Activated naive CD8-positive, alpha-beta T cell treated with anti-CD3 and anti-CD28 coated beads for 36 hours (primary cell): ENCODE measurements around the gene ADM5. TPM values are rescaled to one million over a fixed set of nuclear protein-coding genes. Genes with fewer than 3 reads are reported as not detected.
"Not testable (repeated sequence)": the region's sequence is repeated elsewhere in the genome, so short reads cannot be mapped to it uniquely, and the experiment has no call there.

Experiments
- DNase-seq: peaks from one replicate; pipeline ENCODE4 v3.0.0; 2021
- H3K27ac Mint-ChIP-seq: one replicate; pipeline ENCODE4 v1.8.0; 2022; ENCODE audit warnings: mild to moderate bottlenecking, moderate library complexity, mixed read lengths
- H3K27me3 Mint-ChIP-seq: one replicate; pipeline ENCODE4 v1.8.0; 2022; ENCODE audit warnings: mild to moderate bottlenecking, mixed read lengths
- H3K36me3 Mint-ChIP-seq: one replicate; pipeline ENCODE4 v1.8.0; 2021; ENCODE audit warnings: mild to moderate bottlenecking, mixed read lengths
- H3K4me1 Mint-ChIP-seq: one replicate; pipeline ENCODE4 v1.8.0; 2021; ENCODE audit warnings: mixed read lengths
- H3K4me3 Mint-ChIP-seq: one replicate; pipeline ENCODE4 v1.8.0; 2022; ENCODE audit warnings: mild to moderate bottlenecking, moderate library complexity, mixed read lengths
- H3K9me3 Mint-ChIP-seq: one replicate; pipeline ENCODE4 v1.8.0; 2022; ENCODE audit warnings: mixed read lengths
- total RNA-seq, 2 experiments: library from RNA; stranded (reverse); gene quantifications; one replicate each; pipeline ENCODE4 v1.2.3, GENCODE V29; 2021

ADM5 gene
- total RNA-seq, 2 experiments from 2014 or later, result 9.5 to 12.0 TPM

DNA sequence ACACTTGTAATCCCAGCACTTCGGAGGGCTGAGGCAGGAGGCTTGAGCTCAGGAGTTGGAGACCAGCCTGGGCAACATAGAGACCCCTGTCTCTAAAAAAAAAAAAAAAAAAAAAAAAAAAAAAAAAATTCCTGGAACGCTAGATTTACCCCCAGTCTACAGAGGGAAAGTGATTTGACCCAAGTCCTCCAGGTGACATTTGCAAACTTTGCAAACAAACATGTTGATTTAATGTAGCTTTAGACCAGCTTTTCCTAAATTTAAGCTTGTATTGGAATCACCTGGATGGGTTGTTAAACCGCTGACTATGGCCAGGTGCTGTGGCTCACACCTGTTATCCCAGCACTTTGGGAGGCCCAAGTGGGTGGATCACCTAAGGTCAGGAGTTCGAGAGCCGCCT, 10.0 kb downstream of the ADM5 start:
- peaks cover 14% of the 10 kb centered on the region for H3K27me3 Mint-ChIP-seq

DNA sequence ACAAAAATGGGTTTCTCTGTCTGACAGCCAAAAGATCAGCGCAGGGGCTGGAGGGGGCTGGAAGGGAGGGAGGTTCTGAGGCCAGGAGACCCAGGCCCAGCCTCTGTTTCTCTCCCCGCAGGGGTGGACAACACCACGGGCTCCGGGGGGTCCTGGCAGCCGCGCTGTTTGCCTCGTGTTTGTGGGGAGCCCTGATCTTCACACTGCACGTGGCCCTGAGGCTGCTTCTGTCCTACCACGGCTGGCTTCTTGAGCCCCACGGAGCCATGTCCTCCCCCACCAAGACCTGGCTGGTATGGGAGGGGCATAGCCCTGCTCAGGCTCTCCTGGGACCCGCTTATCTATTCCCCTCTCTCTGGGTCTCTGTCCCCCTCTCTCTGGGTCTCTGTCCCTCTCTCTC, 11.2 kb downstream of the ADM5 start:
- Mint-ChIP-seq H3K4me3 (no peak overlapping the region), H3K9me3 (no peaks in the 10 kb centered on the region), H3K4me1 (no peaks in the 10 kb centered on the region), H3K36me3 (no peaks in the 10 kb centered on the region), H3K27me3 (peaks cover 14% of the 10 kb centered on the region), H3K27ac (no peak overlapping the region)
- no peak for DNase-seq

More for the DNA sequence above, 10.0 kb downstream of the ADM5 start:
- no peak for DNase-seq
- Mint-ChIP-seq H3K27ac (no peak overlapping the region), H3K9me3 (no peaks in the 10 kb centered on the region), H3K4me1 (no peaks in the 10 kb centered on the region), H3K4me3 (no peak overlapping the region), H3K36me3 (no peaks in the 10 kb centered on the region)

DNA sequence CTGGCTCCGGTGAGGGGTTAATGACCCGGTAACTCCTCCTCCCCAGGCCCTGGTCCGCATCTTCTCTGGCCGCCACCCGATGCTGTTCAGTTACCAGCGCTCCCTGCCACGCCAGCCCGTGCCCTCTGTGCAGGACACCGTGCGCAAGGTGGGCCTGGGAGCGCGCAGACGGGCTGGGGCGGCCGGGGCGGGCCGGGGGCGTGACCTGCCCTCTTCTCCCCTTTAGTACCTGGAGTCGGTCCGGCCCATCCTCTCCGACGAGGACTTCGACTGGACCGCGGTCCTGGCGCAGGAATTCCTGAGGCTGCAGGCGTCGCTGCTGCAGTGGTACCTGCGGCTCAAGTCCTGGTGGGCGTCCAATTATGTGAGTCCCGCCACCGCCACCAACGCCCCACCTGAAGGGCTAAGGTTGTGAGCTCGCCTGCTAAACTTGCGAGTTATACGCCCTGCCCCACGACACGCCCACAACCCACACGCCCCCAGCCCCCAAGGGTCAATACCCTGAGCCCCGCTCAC, 11.9 kb downstream of the ADM5 start:
- H3K27me3 Mint-ChIP-seq, result peaks cover 14% of the 10 kb centered on the region
- no peaks in the 10 kb centered on the region for H3K4me1 Mint-ChIP-seq
- no peak for DNase-seq
- no peak overlapping the region for H3K4me3 Mint-ChIP-seq
- H3K36me3 Mint-ChIP-seq, result no peaks in the 10 kb centered on the region
- H3K9me3 Mint-ChIP-seq, result no peaks in the 10 kb centered on the region
- H3K27ac Mint-ChIP-seq, result no peak overlapping the region

DNA sequence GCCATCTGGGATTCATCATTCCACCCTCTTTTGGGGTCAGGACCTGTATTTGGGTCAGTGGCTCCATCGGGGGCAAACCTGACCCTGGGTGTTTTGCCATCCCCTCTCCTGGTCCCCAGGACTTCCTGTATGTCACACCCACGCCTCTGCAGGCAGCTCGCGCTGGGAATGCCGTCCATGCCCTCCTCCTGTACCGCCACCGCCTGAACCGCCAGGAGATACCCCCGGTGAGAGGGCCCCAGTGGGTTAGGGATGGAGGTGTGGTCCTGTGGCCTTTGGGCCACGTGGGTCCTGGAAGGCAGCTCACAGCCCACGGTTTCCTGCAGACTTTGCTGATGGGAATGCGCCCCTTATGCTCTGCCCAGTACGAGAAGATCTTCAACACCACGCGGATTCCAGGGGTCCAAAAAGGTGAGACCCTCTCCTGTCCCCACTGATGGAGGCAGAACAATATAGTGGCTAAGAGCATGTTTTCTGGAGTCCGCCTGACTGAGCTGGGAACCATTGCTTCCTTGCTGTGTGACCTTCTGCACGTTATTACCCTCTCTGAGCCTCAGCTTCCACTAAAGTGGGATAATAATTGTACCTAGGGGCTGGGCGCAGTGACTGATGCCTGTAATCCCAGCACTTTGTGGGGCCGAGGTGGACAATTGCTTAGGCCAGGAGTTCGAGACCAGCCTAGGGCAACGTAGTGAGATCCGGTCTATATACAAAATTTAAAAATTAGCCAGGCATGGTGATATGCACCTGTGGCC, 15.7 kb downstream of the ADM5 start:
- Mint-ChIP-seq H3K9me3 (no peaks in the 10 kb centered on the region), H3K36me3 (no peaks in the 10 kb centered on the region), H3K4me3 (no peak overlapping the region), H3K4me1 (no peaks in the 10 kb centered on the region), H3K27me3 (peaks cover 16% of the 10 kb centered on the region), H3K27ac (no peak overlapping the region)
- no peak for DNase-seq

DNA sequence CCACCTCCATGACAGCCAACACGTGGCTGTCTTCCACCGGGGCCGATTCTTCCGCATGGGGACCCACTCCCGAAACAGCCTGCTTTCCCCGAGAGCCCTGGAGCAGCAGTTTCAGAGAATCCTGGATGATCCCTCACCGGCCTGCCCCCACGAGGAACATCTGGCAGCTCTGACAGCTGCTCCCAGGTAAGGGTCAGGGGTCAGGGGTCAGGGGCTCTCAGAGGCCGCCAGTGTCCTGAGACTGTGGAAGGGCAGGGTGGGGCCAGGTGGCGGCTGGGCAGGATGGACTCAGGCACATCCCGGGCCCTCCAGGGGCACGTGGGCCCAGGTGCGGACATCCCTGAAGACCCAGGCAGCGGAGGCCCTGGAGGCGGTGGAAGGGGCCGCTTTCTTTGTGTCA, 16.5 kb downstream of the ADM5 start:
- Mint-ChIP-seq H3K27ac (no peak overlapping the region), H3K36me3 (no peaks in the 10 kb centered on the region), H3K4me3 (no peak overlapping the region), H3K27me3 (peaks cover 15% of the 10 kb centered on the region), H3K9me3 (no peaks in the 10 kb centered on the region), H3K4me1 (no peaks in the 10 kb centered on the region)
- no peak for DNase-seq

DNA sequence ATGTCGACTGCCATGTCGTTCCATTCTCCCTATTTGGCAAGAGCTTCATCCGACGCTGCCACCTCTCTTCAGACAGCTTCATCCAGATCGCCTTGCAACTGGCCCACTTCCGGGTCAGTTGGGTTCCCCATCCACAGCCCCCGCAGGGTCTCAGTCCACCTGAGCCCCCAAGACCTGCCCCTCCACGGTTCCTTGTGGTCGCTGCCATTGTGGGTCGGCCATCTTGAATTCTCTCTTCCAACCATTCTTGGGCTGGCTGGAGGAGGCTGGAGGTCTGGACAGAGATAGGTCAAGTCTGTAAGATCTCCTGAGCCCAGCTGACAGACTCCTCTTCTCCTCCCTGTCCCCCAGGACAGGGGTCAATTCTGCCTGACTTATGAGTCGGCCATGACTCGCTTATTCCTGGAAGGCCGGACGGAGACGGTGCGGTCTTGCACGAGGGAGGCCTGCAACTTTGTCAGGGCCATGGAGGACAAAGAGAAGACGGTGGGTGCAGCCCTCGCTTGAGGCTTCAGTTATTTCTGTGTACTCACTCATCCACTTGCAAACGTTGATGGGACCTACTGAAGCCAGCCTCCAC, 21.1 kb downstream of the ADM5 start:
- Mint-ChIP-seq H3K36me3 (no peaks in the 10 kb centered on the region), H3K27ac (no peak overlapping the region), H3K27me3 (peaks cover 5% of the 10 kb centered on the region), H3K4me3 (no peak overlapping the region), H3K4me1 (no peaks in the 10 kb centered on the region), H3K9me3 (no peaks in the 10 kb centered on the region)
- no peak for DNase-seq

DNA sequence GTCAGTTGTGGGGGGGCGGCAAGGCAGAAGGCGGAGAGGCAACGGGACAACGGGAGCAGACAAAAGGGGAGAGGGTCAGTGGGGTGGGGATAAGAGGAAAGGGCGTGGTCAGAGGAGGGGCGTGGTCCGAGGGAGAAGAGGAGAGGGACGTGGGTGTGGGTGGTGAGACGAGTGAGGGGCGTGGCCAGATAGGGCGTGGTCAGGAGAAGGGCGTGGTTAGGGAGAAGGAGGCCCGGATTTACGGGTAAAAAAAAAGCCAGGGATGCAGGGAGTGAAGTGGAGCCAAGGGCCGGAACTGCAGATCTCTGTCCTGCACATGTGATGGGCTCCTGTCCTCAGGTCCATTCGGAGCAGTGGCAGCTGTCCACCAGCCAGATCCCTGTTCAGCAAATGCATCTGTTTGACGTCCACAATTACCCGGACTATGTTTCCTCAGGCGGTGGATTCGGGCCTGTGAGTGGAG, 23.0 kb downstream of the ADM5 start:
- H3K4me3 Mint-ChIP-seq, result no peak overlapping the region
- no peaks in the 10 kb centered on the region for H3K9me3 Mint-ChIP-seq
- H3K4me1 Mint-ChIP-seq, result peaks cover 5% of the 10 kb centered on the region
- no peaks in the 10 kb centered on the region for H3K36me3 Mint-ChIP-seq
- DNase-seq, result no peak
- no peak overlapping the region for H3K27ac Mint-ChIP-seq
- peaks cover 5% of the 10 kb centered on the region for H3K27me3 Mint-ChIP-seq

DNA sequence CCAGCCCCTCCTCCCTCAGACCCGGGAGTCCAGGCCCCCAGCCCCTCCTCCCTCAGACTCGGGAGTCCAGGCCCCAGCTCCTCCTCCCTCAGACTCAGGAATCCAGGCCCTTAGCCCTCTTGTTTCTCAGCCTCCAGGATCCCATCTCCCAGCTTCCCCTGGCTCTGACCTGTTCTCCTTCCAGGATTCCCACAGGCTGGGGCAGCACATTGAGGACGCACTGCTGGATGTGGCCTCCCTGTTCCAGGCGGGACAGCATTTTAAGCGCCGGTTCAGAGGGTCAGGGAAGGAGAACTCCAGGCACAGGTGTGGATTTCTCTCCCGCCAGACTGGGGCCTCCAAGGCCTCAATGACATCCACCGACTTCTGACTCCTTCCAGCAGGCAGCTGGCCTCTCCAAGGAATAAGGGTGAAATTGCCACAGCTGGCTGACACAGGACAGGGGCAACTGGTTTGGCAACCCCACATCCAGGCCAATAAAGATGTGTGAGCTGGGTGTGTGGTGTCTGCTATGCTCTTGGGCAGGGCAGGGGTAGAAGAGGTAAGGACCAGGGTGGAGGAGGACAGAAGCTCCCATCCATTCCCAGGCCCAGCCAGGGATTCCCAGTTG, 23.9 kb downstream of the ADM5 start:
- peaks cover 5% of the 10 kb centered on the region for H3K27me3 Mint-ChIP-seq
- H3K4me3 Mint-ChIP-seq, result no peak overlapping the region
- no peaks in the 10 kb centered on the region for H3K9me3 Mint-ChIP-seq
- H3K4me1 Mint-ChIP-seq, result peaks cover 9% of the 10 kb centered on the region
- no peak for DNase-seq
- no peak overlapping the region for H3K27ac Mint-ChIP-seq
- H3K36me3 Mint-ChIP-seq, result no peaks in the 10 kb centered on the region

DNA sequence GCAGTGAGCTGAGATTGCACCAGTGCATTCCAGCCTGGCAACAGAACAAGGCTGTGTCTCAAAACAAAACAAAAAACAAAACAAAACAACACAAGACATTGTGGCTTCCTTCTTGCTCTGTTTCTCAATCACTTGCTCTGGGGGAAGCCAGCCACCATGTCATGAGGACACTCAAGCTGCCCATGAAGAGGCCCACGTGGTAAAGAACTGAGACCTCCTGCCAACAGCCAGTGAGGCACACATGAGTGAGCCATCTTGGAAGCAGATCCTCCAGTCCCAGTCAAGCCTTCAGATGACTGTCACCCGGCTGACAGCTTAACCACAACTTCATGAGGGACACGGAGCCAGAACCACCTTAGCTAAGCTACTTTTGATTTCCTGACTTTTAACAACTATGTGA, 26.8 kb downstream of the ADM5 start:
- H3K4me3 Mint-ChIP-seq, result no peak overlapping the region
- H3K27ac Mint-ChIP-seq, result no peak overlapping the region
- H3K4me1 Mint-ChIP-seq, result peaks cover 9% of the 10 kb centered on the region
- no peaks in the 10 kb centered on the region for H3K27me3 Mint-ChIP-seq
- H3K36me3 Mint-ChIP-seq, result no peaks in the 10 kb centered on the region
- DNase-seq, result no peak
- H3K9me3 Mint-ChIP-seq, result no peaks in the 10 kb centered on the region

DNA sequence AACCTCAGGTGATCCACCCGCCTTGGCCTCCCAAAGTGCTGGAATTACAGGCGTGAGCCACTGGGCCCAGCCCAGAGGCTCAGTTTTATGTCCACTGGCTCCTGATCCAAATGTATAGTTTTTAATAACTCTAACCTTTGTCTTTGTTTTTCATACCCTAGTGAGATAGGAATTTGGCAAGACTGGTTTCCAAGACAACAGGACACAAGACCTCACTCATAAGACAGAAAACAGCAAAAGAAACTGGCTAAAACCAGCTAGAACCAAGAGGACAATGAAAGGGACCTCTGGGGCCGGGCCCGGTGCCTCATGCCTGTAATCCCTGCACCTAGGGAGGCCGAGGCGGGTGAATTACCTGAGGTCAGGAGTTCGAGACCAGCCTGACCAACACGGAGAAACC, 29.1 kb downstream of the ADM5 start:
- Mint-ChIP-seq H3K4me3 (peak overlapping the region; percentile 91), H3K4me1 (peaks cover 12% of the 10 kb centered on the region), H3K36me3 (no peaks in the 10 kb centered on the region), H3K9me3 (no peaks in the 10 kb centered on the region), H3K27ac (peak overlapping the region; percentile 89), H3K27me3 (no peaks in the 10 kb centered on the region)
- DNase-seq, result no peak

DNA sequence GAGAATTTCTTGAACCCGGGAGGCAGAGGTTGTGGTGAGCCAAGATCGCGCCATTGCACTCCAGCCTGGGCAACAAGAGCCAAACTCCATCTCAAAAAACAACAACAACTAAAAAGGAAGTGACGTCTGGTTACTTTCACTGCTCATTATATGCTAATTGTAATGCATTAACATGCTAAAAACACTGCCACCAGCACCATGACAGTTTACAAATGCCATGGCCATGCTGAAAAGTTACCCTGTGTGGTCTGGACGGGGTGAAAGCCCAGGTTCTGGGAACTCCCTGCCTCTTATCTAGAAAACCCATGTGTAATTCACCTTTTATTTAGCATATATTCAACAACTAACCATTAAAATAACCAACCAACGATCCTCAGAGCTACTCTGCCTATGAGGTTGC, 29.6 kb downstream of the ADM5 start:
- no peak for DNase-seq
- no peaks in the 10 kb centered on the region for H3K27me3 Mint-ChIP-seq

DNA sequence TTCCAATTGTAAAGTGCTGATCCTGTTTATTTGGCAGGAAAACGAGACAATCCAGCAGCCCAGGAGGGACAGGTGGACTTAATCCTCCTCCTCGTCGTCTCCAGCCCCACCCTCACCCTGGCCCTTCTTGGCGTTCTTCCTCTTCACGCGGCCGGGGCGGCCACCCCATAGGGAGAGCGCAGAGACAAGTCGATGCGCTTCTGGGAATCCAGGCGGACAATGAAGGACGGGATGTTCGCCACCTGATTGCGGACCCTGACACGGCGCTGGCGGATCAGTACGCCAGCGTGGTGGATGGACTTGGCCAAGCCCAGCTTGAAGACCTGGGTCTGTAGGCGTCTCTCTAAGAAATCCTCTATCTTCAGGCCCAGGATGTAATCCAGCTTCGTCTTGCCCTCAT, 30.0 kb downstream of the ADM5 start:
- H3K4me3 Mint-ChIP-seq, H3K9me3 Mint-ChIP-seq, DNase-seq, H3K27me3 Mint-ChIP-seq, H3K36me3 Mint-ChIP-seq, H3K27ac Mint-ChIP-seq: not testable (repeated sequence)
- peaks cover 12% of the 10 kb centered on the region for H3K4me1 Mint-ChIP-seq

More for the DNA sequence above, 29.6 kb downstream of the ADM5 start:
- H3K36me3 Mint-ChIP-seq, result no peaks in the 10 kb centered on the region
- no peak overlapping the region for H3K27ac Mint-ChIP-seq
- H3K4me1 Mint-ChIP-seq, result peaks cover 12% of the 10 kb centered on the region
- no peaks in the 10 kb centered on the region for H3K9me3 Mint-ChIP-seq
- H3K4me3 Mint-ChIP-seq, result no peak overlapping the region

DNA sequence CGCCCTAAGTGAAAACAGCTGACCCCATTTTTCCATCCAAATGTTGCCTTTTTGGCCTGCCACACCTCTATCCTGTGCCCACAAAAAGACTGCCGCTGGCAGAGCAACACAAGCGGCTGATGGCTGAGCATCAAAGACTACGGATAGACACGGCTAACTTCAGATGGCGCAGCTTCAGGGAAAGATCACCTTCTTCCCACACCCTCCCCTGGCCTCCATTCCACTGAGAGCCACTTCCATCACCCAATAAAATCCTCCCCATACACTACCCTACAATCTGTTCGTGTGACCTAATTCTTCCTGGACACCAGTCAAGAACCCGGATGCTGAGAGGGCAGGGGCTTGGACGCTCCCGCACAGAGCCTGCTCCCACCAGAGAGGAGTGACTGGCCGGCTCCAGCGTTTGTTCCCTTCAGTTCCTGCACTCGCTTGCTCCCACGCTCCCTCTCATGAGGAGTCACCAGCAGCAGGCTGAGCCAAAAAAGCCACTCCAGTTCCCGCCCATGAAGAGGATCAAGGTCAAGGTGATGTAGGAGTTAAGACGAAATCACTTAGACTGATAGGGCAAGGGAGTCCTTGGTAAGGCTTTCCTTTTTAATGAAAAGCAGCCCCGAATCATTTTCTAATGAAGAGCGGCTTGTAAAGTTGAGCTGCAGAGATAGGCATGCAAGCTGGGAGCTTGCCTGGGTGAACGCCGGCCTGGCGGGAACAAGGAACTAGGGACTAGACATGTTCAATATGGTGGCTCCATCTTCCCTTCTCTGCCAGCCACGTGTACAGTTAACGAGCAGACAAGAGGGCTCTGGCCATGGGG, 38.0 kb downstream of the ADM5 start:
- Mint-ChIP-seq H3K27ac (no peak overlapping the region), H3K27me3 (no peaks in the 10 kb centered on the region), H3K4me1 (no peaks in the 10 kb centered on the region), H3K9me3 (no peaks in the 10 kb centered on the region), H3K36me3 (peaks cover 6% of the 10 kb centered on the region), H3K4me3 (no peak overlapping the region)
- DNase-seq, result no peak

DNA sequence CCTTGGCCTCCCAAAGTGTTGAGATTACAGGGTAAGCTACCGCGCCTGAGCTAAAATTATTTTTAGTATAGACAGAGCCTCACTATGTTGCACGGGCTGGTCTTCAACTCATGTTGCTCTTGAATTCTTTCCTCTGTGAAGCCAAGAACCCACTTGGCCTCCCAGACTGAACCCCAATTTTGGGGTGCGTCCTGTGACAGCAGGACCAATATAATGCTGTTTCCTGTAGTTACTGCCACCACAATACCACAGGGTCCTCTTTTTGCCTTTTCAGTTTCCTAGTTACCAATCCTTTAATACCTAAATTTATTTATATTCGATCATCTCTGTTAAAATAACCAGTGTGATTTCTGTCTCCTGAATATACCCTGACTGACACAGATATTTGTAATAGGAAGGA, 40.8 kb downstream of the ADM5 start:
- H3K4me3 Mint-ChIP-seq, result no peak overlapping the region
- no peaks in the 10 kb centered on the region for H3K9me3 Mint-ChIP-seq
- DNase-seq, result no peak
- H3K27me3 Mint-ChIP-seq, result no peaks in the 10 kb centered on the region
- H3K36me3 Mint-ChIP-seq, result peaks cover 6% of the 10 kb centered on the region
- no peaks in the 10 kb centered on the region for H3K4me1 Mint-ChIP-seq
- H3K27ac Mint-ChIP-seq, result no peak overlapping the region

DNA sequence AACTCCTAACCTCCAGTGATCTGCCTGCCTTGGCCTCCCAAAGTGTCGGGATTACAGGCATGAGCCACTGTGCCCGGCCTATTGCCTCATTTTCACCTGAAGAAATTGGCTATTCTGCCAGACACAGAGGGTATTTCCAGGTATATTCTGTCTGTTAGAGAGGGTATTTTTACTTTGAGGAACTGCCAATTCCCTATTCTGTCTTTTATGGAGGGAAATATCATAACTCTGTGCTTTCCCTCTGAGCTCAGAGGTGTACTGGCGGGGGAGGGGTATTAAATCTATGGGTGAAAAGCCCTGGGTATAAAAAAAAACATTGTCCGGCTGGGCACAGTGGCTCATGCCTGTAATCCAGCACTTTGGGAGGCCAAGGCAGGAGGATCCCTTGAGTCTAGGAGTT, 48.9 kb downstream of the ADM5 start:
- H3K4me1 Mint-ChIP-seq, result peaks cover 4% of the 10 kb centered on the region
- no peaks in the 10 kb centered on the region for H3K36me3 Mint-ChIP-seq
- no peak for DNase-seq
- no peaks in the 10 kb centered on the region for H3K9me3 Mint-ChIP-seq
- H3K27me3 Mint-ChIP-seq, result no peaks in the 10 kb centered on the region
- H3K4me3 Mint-ChIP-seq, result no peak overlapping the region
- no peak overlapping the region for H3K27ac Mint-ChIP-seq
